Measurements from ENCODE around the gene PLVAP.

Gene PLVAP, protein sequence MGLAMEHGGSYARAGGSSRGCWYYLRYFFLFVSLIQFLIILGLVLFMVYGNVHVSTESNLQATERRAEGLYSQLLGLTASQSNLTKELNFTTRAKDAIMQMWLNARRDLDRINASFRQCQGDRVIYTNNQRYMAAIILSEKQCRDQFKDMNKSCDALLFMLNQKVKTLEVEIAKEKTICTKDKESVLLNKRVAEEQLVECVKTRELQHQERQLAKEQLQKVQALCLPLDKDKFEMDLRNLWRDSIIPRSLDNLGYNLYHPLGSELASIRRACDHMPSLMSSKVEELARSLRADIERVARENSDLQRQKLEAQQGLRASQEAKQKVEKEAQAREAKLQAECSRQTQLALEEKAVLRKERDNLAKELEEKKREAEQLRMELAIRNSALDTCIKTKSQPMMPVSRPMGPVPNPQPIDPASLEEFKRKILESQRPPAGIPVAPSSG

DNA sequence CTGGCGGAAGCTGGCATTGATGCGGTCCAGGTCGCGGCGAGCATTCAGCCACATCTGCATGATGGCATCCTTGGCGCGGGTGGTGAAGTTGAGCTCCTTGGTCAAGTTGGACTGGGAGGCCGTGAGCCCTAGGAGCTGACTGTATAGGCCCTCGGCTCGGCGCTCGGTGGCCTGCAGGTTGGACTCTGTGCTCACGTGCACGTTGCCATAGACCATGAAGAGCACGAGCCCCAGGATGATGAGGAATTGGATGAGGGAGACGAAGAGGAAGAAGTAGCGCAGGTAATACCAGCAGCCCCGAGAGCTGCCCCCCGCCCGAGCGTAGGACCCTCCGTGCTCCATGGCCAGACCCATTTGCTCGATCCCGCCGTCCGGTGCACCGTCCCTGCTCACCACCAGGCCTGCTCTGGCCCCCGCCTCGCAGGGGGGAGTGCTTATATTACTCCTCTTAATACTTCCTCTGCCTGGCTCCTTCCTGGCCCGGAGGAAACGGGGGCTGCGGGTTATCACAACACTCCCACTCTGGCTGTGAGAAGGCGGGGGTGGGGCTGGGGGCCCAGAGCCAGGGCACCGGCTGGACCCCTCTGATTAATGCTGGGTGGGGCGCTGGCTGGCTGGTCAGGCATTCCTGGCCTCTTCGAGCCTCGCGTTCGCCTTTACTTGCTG, at the start of gene PLVAP:
TSS of gene PLVAP (minus strand) at position 408 of the 666 bp plus-strand sequence. CDS start at position 354, 54 bp downstream.
- DNase-seq (ENCODE audit: low read depth, low spot score) = no peak

DNA sequence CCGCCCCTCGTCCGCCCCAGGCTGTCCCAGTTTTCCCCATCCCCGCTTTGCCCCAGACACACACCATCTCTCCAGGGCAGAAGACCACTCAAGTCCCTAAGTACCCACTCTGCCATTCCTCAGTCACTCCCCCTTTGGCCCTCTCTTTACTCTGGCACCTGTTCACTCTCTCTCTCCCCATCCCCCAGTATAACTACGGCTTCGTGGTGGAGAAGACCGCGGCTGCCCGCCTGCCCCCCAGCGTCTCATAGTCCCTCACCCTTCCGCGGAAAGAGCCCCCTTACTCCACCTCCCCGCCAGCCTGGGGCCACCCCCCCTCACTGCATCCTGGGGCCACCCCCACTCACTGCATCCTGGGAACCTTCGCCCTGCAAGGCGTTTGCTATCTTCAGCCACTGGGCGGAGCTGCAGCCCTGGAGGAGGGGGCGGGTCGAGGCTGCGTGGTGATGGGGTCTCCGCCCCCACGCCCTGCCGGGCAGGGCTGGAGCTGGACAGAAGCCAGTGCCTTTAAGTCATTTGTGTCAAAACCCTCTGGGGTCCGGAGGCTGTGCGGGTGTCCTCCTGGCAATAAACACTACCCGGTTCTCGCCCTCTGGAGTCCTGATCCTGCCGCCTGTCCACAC, 47.7 kb upstream of the PLVAP start:
- DNase-seq (ENCODE audit: low read depth, low spot score) = peak; percentile 82

DNA sequence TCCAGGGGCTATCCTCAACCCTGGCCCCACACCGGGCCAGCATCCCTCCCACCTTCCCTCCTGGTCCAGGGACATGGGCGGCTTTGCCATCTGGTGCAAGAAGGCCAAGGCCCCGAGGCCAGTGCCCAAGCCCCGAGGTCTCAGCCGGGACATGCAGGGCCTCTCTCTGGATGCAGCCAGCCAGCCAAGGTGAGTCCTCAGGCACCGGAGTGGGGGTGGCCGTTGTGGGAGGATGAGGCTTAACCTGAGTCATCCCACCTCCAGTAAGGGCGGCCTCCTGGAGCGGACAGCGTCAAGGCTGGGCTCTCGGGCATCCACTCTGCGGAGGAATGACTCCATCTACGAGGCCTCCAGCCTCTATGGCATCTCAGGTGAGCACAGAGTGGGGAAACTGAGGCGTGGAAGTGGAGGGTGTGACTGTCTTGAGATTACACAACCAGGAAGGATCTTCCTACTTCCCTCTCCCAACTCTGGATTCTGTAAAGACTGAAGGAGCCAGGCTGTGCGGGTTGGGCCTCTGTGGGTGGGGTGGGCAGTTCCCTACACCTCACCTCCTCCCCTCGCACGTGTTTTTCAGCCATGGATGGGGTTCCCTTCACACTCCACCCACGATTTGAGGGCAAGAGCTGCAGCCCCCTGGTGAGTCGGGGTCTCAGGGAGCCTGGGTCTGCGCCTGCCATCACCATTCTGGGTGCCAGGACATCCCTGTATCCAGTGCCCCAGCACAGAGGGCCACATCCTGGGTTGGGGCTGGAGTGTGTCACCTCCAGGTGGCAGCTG, 46.5 kb upstream of the PLVAP start:
- DNase-seq (ENCODE audit: low read depth, low spot score) = no peak

DNA sequence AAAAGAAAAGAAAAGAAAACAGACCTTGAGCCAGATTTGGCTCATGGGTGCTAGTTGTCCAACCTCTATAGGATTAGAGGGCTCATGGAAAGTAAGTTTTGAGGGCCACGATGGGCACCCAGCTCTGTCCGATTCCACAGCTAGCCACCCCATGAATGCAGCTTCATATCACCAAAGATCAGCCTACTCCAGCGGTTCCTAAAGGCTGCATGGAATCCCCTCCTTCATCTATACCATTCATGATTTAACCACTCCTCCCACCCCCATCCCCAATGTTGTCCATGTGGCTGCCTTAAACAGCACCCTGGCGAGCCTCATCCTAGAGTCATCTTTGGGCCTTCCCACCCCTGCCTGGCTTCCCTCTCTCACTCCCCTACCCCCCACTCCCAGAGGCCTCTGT, 44.8 kb upstream of the PLVAP start:
- no peak for DNase-seq (ENCODE audit: low read depth, low spot score)

DNA sequence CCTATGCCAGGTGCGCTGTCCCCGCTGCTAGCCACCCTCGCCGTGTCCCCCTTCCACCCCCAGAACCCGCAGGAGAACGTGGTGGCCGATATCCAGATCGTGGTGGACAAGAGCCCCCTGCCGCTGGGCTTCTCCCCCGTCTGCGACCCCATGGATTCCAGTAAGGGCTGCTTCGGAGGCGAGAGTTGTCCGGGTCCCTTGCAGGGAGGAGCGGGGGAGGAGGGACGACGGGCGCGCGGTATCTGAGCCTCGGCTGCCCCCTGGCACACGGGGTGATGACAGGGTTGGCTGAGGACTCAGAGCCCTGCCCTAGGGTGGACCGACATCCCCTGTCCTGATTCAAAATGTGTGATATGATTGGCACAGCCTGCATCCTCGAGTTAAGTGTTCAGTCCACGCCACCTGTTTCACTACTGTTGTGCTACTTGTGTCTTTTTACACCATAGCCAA, 43.4 kb upstream of the PLVAP start:
- DNase-seq (ENCODE audit: low read depth, low spot score) = peak; percentile 56

DNA sequence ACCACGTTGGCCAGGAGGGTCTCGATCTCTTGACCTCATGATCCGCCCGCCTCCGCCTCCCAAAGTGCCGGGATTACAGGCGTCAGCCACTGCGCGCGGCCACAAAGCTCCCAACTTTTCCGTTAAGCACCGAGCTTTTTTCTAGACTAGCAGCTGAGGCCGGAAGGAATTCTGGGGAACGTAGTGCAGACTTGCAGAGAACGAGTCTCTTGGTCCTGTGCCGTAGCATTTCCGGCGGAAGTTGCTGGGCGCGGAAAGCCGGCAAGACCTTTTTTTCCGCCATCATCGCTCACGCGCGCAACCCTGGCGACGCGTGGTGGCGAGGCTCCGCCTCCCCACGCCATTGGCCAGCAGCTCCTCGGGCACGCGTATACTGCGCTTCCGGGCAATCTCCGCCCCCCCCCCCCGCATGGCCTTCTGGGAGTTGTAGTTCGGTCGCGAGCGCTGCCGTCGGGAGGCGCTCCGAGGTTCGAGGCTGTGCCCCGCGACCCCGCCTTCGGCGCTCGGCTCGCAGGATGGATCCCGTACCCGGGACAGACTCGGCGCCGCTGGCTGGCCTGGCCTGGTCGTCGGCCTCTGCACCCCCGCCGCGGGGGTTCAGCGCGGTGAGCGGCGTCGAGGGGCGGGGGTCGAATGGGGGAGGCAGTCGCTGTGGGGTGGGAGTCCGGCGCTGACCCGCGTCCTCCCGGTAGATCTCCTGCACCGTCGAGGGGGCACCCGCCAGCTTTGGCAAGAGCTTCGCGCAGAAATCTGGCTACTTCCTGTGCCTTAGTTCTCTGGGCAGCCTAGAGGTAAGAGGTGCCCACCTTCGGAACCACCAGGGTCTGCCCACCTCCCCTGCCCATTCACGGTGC, 42.7 kb upstream of the PLVAP start, which contains the start of gene MVB12A:
TSS of gene MVB12A (plus strand) at position 427 of the 854 bp plus-strand sequence. CDS start at position 516, 89 bp downstream.
- peak; percentile 100 for DNase-seq (ENCODE audit: low read depth, low spot score)

DNA sequence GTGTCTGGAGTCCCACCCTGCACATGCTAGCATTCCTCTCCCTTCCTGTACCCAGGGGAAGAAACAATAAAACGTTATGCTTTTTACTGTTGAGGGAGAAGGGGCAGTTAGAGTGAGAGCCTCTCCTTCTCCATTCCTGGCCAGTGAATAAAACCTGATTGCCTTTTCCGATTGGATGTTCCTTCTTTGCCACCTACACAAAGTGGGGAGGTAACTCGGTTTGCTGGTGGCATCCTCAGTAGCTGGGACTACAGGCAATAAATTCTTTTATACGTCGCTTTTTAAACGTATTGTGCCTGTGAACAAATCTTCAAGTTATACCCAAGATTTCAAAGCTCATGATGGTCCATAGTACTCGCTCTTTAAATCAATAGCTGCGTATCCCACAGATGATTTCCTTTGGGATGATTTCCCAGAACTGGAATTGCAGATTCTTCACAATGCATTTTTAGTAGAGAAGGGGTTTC, 42.0 kb upstream of the PLVAP start:
- no peak for DNase-seq (ENCODE audit: low read depth, low spot score)

DNA sequence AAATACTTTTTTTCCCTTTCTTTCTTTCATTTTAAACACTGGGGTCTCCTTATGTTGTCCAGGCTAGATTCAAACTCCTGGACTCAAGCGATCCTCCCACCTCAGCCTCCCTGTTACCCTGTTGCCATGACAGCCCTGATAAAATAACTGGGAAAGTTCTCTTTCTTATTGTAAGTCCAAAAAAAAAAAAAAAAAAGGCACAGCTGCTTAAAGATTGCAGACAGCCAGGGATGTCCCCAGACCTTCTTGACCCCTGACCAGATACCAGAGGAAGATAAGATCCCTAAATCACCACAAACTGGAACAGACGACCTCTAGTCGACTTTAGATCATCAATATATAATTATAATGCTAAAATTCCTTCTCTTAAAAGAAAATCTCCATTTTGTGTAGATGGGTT, 41.6 kb upstream of the PLVAP start:
- no peak for DNase-seq (ENCODE audit: low read depth, low spot score)

DNA sequence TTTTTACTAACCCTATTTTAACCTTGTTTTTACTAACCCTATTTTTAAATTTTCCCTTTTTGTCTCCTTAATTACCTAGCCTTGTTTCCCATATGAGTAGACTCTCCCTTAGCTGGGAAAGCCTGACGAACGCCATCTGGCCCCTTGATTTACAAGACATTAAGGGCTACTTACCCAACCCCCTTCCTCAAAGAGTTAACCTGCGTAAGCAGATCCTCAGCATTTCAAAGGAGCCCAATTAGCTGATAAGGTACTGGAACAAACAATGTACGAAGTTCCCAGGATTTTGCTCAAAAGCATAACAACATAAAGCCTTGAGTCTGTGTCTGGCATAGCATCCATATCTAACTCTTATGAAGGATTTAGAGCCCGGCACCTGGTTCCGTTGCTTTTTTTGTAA, 38.0 kb upstream of the PLVAP start:
- no peak for DNase-seq (ENCODE audit: low read depth, low spot score)

DNA sequence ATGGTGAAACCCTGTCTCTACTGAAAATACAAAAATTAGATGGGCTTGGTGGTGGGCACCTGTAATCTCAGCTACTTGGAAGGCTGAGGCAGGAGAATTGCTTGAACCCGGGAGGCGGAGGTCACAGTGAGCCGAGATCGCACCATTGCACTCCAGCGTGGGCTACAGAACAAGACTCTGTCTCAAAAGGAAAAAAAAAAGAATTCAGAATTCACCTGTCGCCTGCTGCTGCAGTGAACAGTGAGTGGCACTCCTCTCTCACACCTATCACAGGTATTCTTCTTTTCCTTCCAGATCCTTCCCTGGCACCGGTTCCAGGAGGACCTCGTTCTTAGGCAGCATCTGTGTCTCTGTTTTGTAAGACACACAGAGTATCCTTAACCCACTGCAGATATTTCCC, 37.0 kb upstream of the PLVAP start:
- no peak for DNase-seq (ENCODE audit: low read depth, low spot score)

DNA sequence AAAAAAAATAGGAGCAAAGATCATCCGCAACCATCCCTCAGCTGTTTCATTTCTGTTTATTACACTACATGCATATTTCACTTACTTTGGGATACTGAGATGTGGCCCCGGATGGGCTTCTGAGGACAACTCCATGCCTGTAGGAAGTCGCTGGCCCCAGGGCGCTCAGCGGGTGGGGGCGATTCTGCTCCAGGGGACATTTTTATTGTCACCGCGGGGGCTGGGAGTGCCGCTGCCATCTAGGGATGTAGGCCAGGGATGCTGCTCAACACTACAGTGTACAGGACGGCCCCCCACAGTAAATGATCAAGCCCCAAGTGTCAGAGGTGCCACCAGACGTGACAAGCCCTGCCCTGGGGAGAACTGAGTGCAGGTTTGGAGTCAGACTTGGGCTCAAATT, 34.7 kb upstream of the PLVAP start:
- no peak for DNase-seq (ENCODE audit: low read depth, low spot score)

DNA sequence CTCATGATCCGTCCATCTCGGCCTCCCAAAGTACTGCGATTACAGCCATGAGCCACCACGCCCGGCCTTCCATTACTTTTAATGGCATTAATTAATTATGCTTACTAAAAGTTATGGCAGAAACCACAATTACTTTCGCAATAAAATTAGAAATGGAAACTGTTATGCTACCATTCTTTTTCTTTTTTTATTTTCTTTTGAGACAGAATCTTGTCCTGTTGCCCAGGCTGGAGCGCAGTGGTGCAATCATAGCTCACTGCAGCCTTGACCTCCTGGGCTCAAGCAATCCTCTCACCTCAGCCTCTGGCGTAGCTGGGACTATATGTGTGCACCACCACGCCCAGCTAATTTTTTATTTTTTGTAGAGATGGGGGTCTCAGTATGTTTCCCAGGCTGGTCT, 32.8 kb upstream of the PLVAP start:
- no peak for DNase-seq (ENCODE audit: low read depth, low spot score)

DNA sequence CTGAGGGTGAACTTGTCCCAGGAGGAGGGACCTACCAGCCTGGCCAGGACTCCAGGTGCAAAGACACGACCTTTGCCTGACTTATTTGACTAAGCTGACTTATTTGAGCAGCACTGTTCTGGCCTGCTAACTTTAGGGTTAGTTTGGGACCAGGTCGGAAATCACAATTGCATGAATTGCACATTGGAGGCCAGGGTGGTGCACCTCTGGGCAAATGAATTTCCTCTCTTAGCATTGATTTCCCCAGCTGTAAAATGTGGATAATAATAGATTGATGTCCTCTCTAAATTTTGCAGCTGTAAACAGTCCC, 29.7 kb upstream of the PLVAP start:
- DNase-seq (ENCODE audit: low read depth, low spot score) = no peak

DNA sequence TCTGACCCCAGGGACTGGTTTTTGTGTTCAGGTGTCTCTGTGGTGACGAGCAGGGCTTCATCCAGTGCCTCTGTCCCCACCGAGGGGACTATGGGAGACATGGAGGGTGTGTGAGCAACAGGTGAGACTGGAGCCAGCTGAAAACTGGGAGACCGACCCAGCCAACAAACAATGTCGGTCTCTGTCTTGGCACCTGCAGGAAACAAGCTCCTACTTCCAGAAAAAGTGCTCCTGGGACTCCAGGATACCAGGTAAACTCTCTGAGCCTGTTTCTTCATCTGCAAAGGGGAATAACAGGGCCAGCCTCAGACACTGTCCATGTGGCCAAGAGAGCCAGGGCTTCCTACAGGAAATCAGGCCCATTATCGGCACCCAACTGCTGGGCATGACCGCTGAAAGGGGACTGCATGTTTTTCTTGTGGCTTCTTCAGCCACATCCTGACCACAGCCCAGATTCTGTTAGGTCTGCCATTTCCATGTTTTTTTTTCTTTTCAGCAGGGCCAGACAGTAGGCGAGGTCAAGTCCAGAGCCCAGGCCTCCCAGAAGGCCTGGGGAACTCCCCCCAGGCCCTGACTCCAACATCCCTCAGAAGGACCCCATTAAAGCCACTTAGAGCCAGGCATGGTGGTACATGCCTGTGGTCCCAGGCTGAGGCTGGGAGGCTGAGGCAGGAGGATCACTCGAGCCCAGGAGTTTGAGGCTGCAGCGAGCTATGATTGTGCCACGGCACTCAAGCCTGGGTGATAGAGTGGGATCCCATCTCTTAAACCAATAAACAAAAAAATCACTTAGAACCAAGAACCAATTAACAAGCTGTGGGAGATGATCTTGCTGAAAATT, 29.1 kb upstream of the PLVAP start:
- peak; percentile 84 for DNase-seq (ENCODE audit: low read depth, low spot score)

DNA sequence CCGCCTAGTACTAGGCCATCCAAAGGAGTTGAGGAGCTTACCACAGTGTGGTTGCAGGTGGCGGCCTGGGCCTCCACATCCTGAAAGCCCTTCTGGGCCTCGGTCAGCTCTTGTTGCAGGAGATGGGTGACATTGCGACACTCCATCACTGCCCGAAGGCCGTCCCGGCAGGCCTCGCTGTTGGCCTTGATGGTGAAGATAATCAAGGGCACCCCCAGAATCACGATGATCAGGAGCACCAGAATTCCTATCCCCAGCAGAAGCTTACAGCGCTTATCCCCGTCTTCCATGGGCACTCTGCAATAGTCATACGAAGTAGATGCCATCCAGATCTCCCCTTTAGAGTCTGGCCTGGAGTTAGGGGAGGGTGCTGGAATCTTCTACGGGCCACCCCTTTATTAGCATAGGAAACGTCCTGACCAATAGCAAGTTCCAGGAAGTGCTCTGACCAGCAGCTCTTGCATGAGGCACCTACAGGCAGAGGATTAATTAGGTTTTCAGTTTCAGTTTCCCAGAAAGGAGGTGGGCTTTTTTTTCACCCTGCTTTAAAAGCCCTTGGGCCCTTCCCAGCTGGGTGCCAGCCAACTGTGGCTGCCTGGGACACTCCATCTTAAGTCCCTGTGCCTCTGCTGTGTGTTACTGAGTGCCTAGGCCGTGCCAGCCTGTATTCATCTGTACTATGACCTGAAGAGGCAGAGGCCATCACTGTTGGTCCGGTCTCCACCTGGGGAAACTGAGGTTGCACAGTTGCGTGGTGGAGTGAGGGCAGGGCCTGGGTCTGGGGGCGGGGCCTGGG, 28.3 kb upstream of the PLVAP start, which contains the start of gene BST2:
TSS of gene BST2 (minus strand) at position 381 of the 796 bp plus-strand sequence. CDS start at position 326, 55 bp downstream.
- peak; percentile 76 for DNase-seq (ENCODE audit: low read depth, low spot score)

DNA sequence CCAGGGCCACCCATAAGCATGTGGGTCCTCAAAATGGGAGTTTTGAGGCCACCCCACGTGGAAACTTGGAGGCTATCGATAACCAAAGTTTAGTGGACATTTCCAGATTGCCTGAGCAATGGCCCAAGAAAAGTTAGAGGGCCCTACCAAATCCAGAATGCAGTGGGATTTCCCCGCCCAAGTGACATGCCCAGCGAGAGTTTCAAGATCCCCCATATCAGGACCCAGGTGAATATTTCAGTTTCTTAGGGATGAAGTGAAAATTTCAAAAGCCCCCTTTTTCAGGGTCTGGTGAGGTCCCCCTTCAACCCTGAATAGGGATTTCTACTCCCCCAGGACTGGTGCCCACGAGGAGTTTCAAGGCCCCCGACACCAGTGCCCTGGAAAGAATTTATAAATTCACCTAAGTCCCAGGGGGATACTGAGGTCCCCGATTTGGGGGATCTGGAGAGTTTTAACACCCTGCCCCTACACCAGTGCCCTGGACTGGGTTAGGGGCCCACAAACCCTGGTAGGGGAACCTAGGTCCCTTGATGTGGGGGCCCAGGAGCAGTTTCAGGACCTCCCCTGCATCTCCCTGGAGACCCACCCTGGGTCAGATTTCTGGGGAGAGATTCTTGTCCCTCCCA, 27.6 kb upstream of the PLVAP start:
- no peak for DNase-seq (ENCODE audit: low read depth, low spot score)

DNA sequence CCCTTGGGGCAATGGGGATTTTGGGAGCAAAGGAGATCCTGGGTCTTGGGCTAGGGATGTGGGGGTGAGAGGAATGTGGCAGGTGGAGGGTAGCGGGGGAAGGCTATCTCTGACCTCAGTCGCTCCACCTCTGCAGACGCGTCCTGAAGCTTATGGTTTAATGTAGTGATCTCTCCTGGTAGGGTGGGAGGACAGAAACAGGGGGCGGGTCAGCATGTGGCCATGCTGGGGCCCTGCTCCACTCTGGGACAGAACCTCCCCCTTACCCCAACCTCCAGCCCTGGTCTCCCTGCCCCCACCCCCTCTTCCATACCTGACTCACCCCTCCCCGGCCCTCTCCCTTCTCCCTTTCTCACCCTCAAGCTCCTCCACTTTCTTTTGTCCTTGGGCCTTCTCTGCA, 26.9 kb upstream of the PLVAP start:
- no peak for DNase-seq (ENCODE audit: low read depth, low spot score)
